SW480 (cell line): ENCODE results near the gene GABBR2.
A peak's percentile ranks its signal among the peaks of the same experiment; 100 is the strongest.

ENCODE experiments used
- DNase-seq: peaks from one replicate; pipeline ENCODE4 v3.0.0-alpha.2; 2016; ENCODE audit warnings: low spot score

Gene GABBR2

DNA sequence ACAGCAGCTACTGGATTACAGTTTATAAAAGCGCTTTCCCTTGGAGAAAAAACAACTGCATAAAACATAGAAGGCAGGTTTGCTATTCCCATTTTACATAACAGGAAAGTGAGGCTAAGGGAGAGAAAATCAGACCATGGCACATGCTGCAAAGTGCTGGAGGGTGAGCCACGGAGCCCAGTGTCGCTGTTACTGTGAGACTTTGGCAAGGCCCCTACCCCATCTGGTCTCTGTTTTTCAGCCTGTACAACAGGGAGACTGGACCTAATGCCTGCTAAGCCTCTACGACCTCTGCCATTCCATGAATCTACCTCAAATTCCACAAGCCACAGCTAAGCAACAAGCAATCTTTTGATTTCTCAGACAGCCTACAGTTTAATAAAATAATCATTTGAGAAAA lies 139.2 kb downstream of the GABBR2 start:
- no peak for DNase-seq

DNA sequence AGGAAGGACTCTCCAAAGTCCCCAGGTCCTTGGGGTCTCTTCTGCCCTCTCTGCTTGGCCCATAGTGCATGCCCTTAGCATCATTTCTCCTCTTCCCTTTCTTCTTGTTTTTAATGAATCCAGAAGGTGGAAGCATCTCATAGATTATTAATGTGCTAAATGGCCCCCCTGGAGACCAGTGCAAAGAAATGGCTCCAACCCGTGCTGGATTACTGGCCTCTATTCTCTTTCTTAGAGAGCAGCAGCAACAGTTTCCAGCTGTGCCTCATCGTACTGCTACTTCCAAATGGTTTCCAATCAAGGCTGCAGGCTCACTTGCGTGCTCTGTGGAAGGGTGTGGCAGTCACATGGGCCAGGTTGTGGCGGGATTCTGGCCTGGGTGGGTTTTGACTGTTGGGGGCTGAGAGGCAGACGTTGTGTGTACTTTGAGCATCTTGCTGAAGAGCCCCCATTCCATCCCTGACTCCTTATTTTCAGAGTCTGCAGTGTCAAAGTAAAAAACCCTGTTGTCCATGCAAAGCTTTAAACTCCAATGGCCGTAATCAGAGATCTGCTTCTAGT lies 139.7 kb downstream of the GABBR2 start:
- DNase-seq, result no peak

DNA sequence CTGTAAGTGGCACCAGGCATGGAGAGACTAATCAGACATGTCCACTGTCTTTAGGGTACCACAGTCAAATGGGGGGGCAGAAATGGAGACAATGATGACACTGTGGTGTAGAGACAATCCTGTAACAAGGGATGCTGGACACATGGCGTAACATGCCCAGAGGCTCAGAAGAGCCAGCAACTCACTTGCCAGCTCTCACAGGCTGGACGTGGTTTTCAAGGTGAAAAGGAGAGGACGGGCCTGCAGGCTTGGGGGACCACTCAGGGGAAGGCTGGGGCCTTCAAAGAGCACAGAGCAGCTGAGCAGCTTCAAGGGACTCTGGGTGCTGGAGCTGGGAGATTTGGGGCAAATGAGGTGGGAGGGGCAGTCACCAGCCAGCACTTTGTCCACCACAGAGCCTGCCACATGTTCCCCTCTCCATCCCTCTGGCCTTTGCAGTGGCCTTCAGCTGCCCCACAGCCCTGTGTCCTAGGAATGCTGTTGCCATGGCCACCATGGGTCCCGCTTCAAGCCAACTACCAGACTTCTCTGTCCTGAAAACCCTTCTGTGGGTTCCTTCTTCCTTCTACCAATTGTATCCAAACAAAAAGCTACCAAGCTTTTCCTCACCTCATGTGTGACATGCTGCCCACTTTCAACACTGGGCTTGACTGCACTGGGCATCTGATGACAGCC lies 140.4 kb downstream of the GABBR2 start:
- DNase-seq, result no peak

DNA sequence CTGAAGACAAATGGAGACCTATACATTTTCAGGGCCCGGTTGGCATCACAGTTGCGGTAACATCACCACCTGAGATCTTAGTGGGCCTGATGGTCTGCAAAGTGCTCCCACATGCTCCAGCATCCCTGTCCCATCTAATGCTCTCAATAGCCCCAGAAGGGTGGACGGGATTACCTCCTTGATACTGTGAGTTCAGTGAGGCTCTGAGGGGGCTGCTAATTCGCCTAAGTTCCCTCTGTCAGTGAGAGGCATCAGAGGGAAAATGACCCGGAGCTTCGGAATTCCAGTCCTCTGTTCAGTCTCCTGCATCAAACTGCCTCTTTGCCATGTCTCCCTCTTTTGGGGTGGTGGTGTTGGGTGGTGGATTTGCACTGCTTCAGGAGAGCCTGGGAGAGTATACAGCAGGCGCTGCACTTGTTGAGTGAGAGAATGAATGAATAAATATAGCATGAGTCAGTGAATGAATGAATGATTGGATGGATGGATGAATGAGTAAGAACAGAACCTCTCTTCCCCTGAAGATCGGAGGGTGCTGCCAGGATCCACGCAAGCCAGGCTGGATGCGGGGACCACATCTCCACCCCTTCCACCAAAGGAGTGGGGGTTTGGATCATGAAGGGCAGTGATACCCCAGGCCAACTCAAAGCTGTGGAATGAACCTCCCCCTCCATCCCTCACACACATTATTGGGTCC lies 141.0 kb downstream of the GABBR2 start:
- no peak for DNase-seq

DNA sequence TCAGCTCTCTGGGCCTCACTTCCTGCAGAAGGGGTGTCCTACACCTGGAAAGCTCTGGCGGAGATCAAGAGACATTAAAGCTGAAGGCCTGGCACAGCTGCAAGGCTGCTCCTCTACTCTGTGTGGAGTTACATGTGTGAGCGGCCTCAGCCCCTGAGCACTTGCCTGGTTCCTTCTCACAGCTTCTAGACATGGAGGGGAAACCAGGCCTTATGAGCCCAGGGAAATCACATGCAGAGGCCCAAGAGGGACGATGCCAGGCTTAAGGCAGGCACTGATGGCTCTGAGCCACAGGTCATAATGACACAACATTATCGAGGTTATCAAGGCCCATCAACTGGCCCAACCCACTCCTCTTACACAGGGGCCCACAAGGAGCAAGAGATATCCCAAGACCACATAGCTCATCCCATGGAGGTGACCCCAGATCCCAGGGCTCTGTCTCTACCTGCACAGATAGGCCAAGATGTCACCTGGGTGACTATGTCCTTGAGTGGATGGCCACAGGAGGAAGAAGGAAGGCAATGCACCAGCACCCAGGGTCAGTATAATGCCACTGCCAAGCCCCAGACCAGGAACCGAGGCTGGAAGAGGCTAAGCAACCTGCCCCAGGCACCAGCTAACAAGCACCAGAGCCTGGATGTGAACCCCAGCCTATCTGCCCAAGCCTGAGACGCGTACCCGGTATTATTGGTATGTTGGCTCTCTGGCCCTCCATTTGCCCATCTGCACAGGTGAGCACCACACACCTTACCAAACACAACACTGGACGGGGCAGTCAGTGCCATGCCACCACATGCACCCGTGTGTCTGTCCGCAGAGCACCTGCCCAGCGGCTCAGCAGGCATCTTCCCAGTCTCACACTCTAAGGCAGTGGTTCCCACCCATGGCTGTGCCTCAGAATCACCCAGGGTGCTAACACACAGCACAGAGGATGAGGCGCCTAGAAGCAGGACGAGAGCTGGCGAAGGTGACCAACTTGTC lies 143.3 kb downstream of the GABBR2 start:
- DNase-seq, result no peak

DNA sequence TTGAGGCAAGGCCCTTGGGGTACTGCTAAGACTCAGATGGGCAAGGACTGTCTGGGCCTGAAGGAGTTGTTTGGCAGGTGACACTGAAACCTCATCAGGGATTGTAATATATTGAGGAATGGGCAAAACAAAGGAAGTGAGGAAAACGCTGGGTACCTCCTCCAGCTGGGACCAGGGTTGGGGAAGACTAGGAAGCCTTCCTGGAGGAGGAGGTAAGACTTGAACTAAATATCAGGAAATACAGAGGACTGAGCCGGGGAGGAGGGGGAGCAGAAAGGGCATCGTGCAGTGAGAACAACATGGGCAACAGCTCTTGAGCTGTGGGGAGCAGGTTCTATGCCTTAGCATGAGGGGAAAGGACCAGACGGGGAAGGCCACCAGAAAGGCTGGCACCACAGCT lies 144.0 kb downstream of the GABBR2 start:
- no peak for DNase-seq

DNA sequence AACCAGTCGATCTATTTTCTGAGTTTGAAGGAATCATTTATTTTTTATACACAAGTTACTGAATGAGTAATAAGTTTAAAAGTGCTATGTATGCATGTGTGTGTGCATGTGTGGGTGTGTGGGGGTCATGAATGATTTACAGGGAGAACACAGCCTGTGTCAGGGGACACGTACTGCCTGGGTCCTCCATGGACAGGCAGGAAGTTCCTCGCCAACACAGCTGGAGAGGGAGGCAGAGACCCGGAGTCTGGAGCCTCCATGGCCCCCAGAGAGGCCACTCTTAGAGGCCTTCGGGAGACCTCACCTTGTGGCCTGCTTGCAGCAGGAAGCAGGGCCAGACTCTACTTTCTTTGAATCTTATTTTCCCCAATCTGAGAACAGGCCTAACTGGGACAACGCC lies 144.7 kb downstream of the GABBR2 start:
- DNase-seq, result no peak

DNA sequence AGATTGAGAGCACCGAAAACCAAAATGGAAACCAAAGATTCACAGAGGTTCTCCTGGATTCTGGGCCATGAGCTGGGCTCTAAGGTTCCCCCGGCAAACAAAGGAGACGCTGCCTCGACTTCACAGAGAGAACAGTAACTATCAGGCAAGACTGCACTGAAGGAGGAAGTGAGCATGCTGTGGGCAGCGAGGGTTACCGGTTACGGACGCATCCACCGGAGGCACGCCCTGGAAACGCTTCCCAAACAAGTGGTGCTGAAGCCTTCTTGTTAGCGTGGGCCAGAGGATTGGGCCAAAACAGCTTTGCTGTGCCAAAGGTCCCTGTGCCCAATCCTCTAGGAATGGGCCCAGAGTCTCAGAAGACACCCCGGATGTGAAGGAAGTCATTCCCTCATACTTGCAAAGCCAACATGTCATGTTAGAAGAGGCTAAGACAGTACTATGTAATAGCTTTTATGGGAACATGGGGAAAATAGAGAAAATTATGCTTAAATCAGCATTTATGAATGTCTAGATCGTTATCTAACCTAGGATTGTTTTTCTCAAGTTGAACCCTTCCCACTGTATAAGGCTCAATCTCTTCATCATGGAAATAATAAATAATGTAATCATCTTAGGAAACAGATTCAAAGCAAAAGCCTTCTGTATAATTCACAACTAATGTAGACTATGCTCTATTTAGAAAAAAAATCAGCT lies 145.4 kb downstream of the GABBR2 start:
- DNase-seq, result no peak

DNA sequence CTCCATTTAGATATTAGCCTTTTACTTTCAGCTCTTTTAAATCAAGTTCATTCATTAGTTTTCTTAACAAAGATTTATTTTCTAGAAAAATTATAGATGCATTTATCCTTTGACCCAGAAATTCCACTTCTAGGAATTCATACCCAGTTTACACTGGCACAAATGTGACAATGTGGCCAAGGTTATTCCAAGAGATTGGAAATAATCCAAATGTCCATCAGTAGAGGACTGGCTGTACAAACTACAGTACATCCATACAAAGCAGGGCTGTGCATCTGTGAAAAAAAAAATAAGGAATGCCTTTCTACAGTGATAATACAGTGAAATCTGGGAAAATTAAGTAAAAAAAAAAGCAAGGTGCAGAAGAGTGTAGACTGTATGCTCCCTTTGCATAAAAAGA lies 149.2 kb downstream of the GABBR2 start:
- DNase-seq, result no peak

DNA sequence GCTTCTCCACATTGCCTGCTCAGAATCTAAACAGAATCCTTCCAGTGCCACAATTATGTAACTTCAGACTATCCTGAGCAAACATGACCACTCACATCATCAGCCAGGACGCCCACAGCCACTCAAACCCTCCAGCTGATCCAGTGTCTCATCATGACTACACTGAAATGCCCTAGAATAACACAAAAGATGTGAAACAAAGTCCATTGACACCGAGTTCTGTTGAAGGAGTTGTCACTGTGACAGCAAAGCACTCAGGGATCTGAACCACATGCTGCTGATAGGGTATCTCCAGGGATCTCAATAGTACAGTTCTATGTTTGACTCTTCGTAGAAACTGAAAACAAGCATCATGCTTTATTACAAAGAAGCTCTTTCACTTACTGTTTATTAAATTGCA lies 150.2 kb downstream of the GABBR2 start:
- DNase-seq, result no peak

DNA sequence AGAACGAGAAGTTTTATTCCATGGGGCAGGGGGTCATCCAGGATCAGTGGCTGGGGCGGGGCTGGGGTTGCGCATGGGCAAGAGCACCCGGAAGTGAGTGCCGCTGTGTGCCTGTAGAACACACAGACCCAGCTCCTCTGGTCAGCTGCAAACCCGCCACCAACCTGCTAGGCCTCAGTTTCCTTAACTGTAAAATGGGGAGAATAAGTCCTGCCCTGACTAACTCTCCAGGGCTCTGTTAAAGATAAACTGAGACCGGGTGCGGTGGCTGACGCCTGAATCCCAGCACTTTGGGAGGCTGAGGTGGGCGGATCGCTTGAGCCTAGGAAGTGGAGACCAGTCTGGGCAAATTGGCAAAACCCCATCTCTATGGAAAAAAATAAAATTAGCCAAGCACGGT lies 152.2 kb downstream of the GABBR2 start:
- DNase-seq, result no peak

DNA sequence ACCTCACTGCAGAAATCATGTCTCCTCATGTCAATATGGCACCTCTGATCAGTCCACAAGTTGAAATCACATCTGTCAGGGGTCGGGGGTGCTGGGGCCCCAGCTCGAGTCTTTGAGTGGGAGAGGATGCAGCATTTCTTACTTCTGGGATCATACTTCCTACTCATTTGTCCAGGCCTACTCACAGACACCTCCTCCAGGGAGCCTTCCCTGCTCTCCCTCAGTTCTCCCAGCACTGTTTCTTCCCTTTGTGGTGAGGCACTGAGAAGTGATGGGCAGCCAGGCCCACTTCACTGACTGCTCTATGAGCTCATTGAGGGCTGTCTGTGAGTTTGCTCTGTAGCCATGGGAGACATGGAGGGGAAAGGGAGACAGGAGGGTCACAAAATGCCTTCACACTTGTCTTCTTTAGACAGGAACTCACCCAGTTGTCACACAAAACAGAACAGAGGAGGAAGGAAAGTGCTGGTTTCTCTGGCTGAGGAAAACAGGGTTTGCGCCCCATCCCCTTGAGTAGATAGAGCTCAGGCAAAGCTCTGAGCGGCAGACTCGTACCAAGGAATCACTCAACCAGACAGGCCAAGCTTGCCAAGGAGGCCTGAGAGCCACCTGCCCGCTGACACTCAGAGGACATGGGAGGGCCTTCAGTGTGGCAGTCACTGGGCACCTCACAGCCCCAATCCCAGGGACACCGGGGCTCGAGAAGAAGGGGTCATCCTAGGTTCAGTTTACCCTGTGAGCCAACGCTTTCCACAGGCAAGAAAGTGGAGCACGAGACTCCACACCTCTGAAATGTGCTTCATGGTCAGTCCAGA lies 152.9 kb downstream of the GABBR2 start:
- no peak for DNase-seq

DNA sequence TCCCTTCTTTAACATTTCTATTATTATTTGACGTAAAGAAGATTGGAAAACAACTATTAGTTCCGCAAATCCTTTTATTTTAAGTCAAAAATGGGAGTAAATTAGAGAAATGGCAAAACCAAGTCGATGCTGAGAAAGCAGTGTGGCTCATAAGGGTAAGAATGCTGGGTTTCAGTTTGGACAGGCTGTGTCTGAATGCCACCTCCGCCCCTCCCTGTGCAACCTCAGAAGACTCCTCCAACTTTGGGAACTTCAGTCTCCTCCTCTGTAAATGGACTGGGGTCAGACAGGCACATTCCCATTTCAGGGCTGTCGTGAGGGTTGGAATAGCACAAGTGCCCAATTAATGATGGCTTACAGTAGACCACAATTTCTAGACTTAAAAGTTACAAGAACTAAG lies 154.0 kb downstream of the GABBR2 start:
- DNase-seq, result no peak

DNA sequence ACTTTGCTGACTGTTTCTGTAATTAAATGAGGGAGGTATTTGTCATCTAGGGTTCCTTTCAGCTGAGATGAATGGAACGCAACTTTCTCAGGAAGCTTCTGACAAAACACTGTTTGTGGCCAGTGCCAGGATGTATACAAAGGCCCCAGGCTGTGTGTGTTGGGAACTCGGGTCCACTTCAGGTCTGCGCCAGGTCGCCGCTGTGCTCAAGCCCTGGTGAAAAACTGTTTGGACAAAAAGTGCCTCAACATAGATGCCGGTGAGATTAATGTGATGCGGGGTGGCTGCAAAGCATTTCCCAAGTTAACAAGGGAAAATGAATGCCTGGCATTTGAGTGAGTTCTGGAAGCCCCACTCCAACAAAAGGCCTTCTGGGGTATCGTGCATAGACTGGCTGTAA lies 156.4 kb downstream of the GABBR2 start:
- DNase-seq, result no peak

DNA sequence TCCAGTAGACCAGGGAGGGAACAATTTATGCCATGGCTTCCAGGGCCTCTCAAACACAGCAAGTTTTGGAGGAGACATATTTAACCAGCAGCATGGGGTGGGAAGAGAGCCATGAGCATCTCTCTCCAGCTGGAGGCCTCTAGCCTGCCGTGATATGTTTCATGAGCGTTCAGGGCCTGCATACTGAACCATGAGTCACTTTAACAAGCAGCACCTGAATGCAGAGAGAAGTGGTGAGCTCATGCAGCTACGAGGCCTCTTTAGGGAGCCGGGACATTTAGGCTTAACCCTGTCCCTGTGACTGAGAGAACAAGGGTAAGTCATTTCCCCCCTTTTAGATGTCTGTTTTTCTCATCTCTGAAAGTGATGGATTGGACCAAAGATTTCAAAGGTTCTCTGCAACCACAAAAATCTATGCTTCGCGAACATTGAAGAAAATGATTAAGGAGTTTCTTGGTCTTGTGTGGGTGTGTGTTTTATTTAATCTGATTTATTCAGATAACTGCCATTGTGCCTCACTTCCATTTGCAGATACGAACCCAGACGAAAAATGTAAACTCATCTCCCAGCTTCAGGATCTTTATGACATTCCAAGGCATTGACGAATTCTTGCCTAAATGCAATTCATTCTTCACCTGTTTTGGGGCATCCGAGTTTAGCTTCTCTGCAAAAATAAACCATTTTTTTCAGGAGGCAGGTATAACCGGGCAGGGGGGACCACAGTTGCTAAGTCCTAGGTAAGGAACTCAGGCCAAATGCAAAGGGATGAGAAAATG lies 157.0 kb downstream of the GABBR2 start:
- peak; percentile 9 for DNase-seq

DNA sequence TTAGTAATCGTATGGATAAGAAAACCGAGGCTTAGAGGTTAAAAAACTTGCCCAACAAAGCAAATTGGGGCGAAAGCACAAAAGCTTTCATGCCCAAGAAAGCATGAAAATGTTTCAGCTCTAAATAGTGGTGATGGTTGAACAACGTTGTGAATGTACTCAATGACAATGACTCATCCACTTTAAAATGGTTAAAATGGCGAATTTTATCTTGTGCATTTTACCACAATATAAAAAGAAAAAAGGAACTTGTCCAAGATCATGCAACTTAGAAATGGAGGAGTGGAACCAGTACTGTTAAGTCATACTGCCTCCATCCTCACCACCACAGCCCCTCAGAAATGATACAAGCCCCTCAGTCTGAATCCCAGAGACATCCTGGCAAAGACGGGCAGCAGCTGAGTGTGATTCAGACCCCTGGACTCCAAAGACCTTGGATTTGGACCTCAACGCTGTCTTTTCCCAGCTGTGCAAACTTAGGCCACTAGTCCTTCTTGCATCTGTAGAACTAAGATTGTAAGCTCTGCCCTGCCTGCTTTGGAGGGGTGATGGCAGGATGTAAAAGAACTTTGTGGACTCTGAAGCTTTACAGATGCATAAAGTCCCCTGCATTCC lies 158.4 kb downstream of the GABBR2 start:
- no peak for DNase-seq

DNA sequence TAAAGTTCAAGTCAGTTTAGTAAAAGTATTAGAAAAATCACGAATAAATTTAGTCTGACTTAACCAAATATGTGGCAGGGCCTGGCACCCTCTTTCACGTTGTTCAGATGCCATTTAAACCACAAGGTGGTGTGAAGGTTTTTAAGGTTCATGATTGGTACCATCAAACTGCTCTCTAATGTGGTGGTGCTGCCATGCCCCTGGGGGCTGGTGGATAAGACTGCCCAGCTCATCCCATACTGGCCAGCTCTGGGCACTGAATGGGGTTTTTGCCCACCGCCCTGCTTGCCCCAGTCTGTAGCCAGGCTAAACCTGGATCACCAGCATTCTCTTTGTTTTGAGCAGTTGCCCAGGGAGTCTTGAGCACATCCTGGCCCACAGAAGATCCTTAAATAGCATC lies 159.3 kb downstream of the GABBR2 start:
- no peak for DNase-seq

DNA sequence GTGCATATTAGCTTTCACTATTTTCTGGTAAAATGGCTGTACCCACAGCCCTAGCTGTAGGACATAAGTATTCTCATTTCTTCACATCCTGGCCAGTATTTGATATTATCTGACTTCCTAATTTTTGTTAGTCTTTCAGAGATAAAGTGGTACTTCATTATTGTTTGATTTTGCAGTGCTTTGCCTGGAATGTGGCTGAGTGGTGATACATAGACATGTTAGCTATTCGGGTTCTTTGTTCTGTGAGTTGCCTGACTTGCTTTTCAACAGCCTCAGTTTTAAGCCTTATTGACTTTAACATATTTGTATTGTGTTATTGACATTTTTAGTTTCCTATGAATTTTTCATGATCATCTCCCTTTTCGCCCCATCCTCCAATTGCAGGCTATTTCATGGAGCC lies 161.1 kb downstream of the GABBR2 start:
- DNase-seq, result no peak

DNA sequence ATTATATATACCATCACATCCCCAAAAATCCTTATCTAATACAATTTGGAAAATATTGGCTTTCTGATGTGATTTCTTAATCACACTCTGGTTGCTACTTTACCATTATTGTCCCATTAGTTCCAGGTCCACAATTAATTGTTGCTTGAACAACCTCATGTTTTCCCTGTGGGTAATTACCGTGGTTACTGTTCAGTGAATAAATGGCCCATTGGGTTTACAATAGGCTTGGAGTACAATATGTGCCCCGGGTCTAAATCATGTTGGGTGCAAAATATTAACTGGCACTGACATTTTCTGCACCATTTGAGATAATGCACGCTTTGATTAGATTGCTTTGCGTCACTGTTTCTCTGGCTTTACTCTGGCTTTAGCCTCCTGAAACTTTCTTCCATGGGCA lies 163.7 kb downstream of the GABBR2 start:
- DNase-seq, result no peak
